ENCODE measurements around the gene CCDC33. TPM values are rescaled to one million over a fixed set of nuclear protein-coding genes. Genes with fewer than 3 reads are reported as not detected.
A peak's percentile ranks its signal among the peaks of the same experiment; 100 is the strongest.

CCDC33 gene
- total and polyA plus RNA-seq, 8 donors, result not detected

GRCh38 chr15:74381190-74381453 lies 145.0 kb downstream of the CCDC33 start:
- no peaks in the 10 kb centered on the region for H3K36me3 ChIP-seq
- DNase-seq (no peak), FAIRE-seq (no peak), ATAC-seq (no peak)
- H3K4me3 ChIP-seq, result no peak overlapping the region
- no peaks in the 10 kb centered on the region for H3K27me3 ChIP-seq
- no peak overlapping the region for H3K27ac ChIP-seq
- TF ChIP-seq, protein P1, sequence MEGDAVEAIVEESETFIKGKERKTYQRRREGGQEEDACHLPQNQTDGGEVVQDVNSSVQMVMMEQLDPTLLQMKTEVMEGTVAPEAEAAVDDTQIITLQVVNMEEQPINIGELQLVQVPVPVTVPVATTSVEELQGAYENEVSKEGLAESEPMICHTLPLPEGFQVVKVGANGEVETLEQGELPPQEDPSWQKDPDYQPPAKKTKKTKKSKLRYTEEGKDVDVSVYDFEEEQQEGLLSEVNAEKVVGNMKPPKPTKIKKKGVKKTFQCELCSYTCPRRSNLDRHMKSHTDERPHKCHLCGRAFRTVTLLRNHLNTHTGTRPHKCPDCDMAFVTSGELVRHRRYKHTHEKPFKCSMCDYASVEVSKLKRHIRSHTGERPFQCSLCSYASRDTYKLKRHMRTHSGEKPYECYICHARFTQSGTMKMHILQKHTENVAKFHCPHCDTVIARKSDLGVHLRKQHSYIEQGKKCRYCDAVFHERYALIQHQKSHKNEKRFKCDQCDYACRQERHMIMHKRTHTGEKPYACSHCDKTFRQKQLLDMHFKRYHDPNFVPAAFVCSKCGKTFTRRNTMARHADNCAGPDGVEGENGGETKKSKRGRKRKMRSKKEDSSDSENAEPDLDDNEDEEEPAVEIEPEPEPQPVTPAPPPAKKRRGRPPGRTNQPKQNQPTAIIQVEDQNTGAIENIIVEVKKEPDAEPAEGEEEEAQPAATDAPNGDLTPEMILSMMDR (IDR thresholded peaks at IDR 0.05), result no peak
- 56 to 75% methylated on average over 2 of the region's 2 CpGs for WGBS, 2 donors
- no peaks in the 10 kb centered on the region for H3K4me1 ChIP-seq
- no peaks in the 10 kb centered on the region for H3K9me3 ChIP-seq
- intact Hi-C loops (cut with DNase I), result loop anchor here in 2 of 3 donors (5.0 to 10.0 kb wide), 3 partner anchors 56 to 374 kb away; no protein-coding TSS in a partner anchor

- 71 to 74% methylated on average over 5 of the region's 5 CpGs for WGBS, 2 donors
- no peak for FAIRE-seq
These were observed 145.4 kb downstream of the CCDC33 start for GRCh38 chr15:74381481-74381880.

GRCh38 chr15:74382004-74382816 lies 146.1 kb downstream of the CCDC33 start:
- ATAC-seq (peak; percentile 89 to 97 (median 95)), DNase-seq (peak; percentile 62 to 96 (median 84)), FAIRE-seq (no peak)
- intact Hi-C loops (cut with DNase I), result loop anchor here in 2 of 3 donors (5.0 to 10.0 kb wide), 3 partner anchors 55 to 373 kb away; no protein-coding TSS in a partner anchor
- WGBS, 2 donors, result 40 to 42% methylated on average over 13 of the region's 13 CpGs
- Histone ChIP-seq H3K27ac (no peak overlapping the region), H3K36me3 (no peaks in the 10 kb centered on the region), H3K4me3 (no peak overlapping the region), H3K9me3 (no peaks in the 10 kb centered on the region), H3K4me1 (no peaks in the 10 kb centered on the region), H3K27me3 (no peaks in the 10 kb centered on the region)
- TF ChIP-seq, protein P1 (IDR thresholded peaks at IDR 0.05), result peak; percentile 83 to 94 (median 94)

More at GRCh38 chr15:74381481-74381880, 145.4 kb downstream of the CCDC33 start:
- no peaks in the 10 kb centered on the region for H3K27me3 ChIP-seq
- no peaks in the 10 kb centered on the region for H3K9me3 ChIP-seq
- TF ChIP-seq, protein P1 (IDR thresholded peaks at IDR 0.05), result no peak
- no peak overlapping the region for H3K27ac ChIP-seq
- no peak for ATAC-seq
- intact Hi-C loops (cut with DNase I), result loop anchor here in 2 of 3 donors (5.0 to 10.0 kb wide), 3 partner anchors 56 to 373 kb away; no protein-coding TSS in a partner anchor
- no peaks in the 10 kb centered on the region for H3K36me3 ChIP-seq
- no peak overlapping the region for H3K4me3 ChIP-seq
- DNase-seq, result peak in 1 of 6 donors; percentile 26
- no peaks in the 10 kb centered on the region for H3K4me1 ChIP-seq

GRCh38 chr15:74383286-74383685 lies 147.2 kb downstream of the CCDC33 start:
- intact Hi-C loops (cut with DNase I), result loop anchor here in 2 of 3 donors (5.0 to 10.0 kb wide), 3 partner anchors 54 to 372 kb away; no protein-coding TSS in a partner anchor
- WGBS, 2 donors, result 70 to 89% methylated on average over 4 of the region's 4 CpGs
- TF ChIP-seq, protein P1 (IDR thresholded peaks at IDR 0.05), result no peak
- no peak overlapping the region for H3K27ac ChIP-seq
- no peak for DNase-seq
- no peak overlapping the region for H3K4me3 ChIP-seq
- no peak for ATAC-seq
- H3K36me3 ChIP-seq, result no peaks in the 10 kb centered on the region
- H3K9me3 ChIP-seq, result no peaks in the 10 kb centered on the region
- no peak for FAIRE-seq
- H3K4me1 ChIP-seq, result no peaks in the 10 kb centered on the region
- no peaks in the 10 kb centered on the region for H3K27me3 ChIP-seq
